Breast epithelium (tissue), 4 donors: ENCODE measurements around the gene CWC27. TPM values are rescaled to one million over a fixed set of nuclear protein-coding genes. Genes with fewer than 3 reads are reported as not detected.
"Not testable (repeated sequence)": the region's sequence is repeated elsewhere in the genome, so short reads cannot be mapped to it uniquely, and the experiment has no call there.

Source experiments
- DNase-seq, 2 donors: peaks; one replicate each; pipeline ENCODE4 v3.0.0-alpha.2; 2019; ENCODE audit warnings: low spot score in 2 of 2
- H3K27ac ChIP-seq, 2 donors: fragments of 200-600 bp; sonication (generic) in 1 of 2; one replicate each; pipeline ENCODE4 v1.5.1; 2016 to 2019; ENCODE audit warnings: mild to moderate bottlenecking in 1 of 2
- H3K27me3 ChIP-seq, 2 donors: fragments of 200-600 bp; sonication (generic) in 1 of 2; one replicate each; pipeline versions ENCODE4 v1.5.1 to v1.6.0; 2017 to 2019; ENCODE audit warnings: control low read depth in 1 of 2, mild to moderate bottlenecking in 1 of 2
- H3K36me3 ChIP-seq: fragments of 200-600 bp; one replicate; pipeline ENCODE4 v1.5.1; 2019
- H3K4me1 ChIP-seq, 2 donors: fragments of 200-600 bp; sonication (generic); one replicate each; pipeline ENCODE4 v1.5.1; 2016 to 2019; ENCODE audit warnings: control low read depth in 1 of 2
- H3K4me3 ChIP-seq, 3 donors: fragments of 200-600 bp; sonication (generic); 1 replicate in 2 of 3; 2 replicates in 1 of 3; pipeline ENCODE4 v1.5.1; 2016 to 2019; ENCODE audit warnings: mild to moderate bottlenecking in 3 of 3, moderate library complexity in 2 of 3
- H3K9me3 ChIP-seq, 2 donors: fragments of 200-600 bp; sonication (generic) in 1 of 2; one replicate each; pipeline ENCODE4 v1.5.1; 2016 to 2019; ENCODE audit warnings: control low read depth in 1 of 2
- POLR2A ChIP-seq: fragments of 450-650 bp; IDR thresholded peaks from one replicate; pipeline ENCODE4 v1.6.1; 2016; ENCODE audit warnings: antibody characterized with exemption, mild to moderate bottlenecking, moderate library complexity
- POLR2AphosphoS5 ChIP-seq, 3 donors: sonication (generic); formaldehyde crosslinking; IDR thresholded peaks; one replicate each; pipeline ENCODE4 v1.6.1; 2017; ENCODE audit warnings: antibody characterized with exemption in 3 of 3
- intact Hi-C: fragments of 100-400 bp; cut with DNase I; formaldehyde crosslinking; loops from one replicate; pipeline ENCODE4 v1.15.1; 2023; ENCODE audit warnings: low total_unique reads
- total RNA-seq, 3 donors: library from RNA; depleted of rRNA; stranded (reverse); fragments of >200 nt; gene quantifications; one replicate each; pipeline ENCODE4 v1.1.0, GENCODE V29; 2016
- TF ChIP-seq, protein P1 (sequence below), 3 donors: fragments of 450-650 bp; IDR thresholded peaks; one replicate each; pipeline ENCODE4 v1.5.1; 2016 to 2017; ENCODE audit warnings: antibody characterized with exemption in 3 of 3, mild to moderate bottlenecking in 3 of 3, moderate library complexity in 3 of 3

Gene CWC27
- total RNA-seq, 3 donors from 2014 or later, result 10.6 to 19.9 (median 18.0) TPM

DNA sequence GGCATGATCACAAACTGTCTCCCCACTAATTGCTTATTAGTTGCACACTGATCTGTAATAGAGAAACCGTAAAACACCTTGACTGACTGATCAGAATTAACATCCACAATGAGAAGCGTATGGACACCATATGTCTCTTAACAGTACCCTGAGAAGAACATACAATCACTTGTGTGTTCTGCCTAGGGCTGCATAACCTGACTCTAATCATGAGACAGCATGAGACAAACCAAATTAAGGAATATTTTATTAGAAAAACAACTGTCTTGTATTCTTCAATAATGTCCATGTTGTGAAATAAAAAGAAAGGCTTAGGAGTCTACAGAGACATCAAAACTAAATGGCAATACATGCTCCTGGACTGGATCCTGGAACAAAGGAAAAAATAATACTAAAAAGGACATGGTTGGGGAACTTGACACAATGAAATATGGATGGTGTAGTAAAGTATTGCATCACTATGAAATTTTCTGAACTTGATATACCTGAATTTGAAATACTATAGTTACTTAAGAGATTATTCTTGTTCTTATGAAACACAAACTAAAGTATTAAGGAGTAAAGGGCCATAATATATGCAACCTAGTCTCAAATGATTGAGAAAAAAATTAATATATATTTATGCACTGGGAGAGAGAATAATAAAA, 162.1 kb downstream of the CWC27 start:
- intact Hi-C loops, result no loop called here
- no peaks in the 10 kb centered on the region for H3K27me3 ChIP-seq

DNA sequence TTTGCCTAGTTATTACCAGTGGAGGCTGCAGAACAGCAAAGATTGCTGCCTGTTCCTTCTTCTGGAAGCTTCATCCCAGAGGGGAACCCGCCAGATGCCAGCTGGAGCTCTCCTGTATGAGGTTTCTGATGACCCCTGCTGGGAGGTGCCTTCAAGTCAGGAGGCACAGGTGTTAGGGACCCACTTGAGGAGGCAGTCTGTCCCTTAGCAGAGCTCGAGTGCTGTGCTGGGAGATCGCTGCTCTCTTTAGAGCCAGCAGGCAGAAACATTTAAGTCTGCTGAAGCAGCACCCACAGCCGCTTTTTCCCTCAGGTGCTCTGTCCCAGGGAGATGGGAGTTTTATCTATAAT, 170.7 kb downstream of the CWC27 start:
- H3K27ac ChIP-seq, H3K4me3 ChIP-seq, DNase-seq, H3K36me3 ChIP-seq, H3K27me3 ChIP-seq, intact Hi-C loops, H3K4me1 ChIP-seq: not testable (repeated sequence)
- H3K9me3 ChIP-seq, result peaks cover 0 to 12% of the 10 kb centered on the region in 2 donors

More for the DNA sequence above, 162.1 kb downstream of the CWC27 start:
- no peaks in the 10 kb centered on the region for H3K4me1 ChIP-seq
- no peaks in the 10 kb centered on the region for H3K36me3 ChIP-seq
- TF ChIP-seq, protein P1, sequence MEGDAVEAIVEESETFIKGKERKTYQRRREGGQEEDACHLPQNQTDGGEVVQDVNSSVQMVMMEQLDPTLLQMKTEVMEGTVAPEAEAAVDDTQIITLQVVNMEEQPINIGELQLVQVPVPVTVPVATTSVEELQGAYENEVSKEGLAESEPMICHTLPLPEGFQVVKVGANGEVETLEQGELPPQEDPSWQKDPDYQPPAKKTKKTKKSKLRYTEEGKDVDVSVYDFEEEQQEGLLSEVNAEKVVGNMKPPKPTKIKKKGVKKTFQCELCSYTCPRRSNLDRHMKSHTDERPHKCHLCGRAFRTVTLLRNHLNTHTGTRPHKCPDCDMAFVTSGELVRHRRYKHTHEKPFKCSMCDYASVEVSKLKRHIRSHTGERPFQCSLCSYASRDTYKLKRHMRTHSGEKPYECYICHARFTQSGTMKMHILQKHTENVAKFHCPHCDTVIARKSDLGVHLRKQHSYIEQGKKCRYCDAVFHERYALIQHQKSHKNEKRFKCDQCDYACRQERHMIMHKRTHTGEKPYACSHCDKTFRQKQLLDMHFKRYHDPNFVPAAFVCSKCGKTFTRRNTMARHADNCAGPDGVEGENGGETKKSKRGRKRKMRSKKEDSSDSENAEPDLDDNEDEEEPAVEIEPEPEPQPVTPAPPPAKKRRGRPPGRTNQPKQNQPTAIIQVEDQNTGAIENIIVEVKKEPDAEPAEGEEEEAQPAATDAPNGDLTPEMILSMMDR (IDR thresholded peaks at IDR 0.05), result no peak
- TF ChIP-seq POLR2A (no peak), POLR2AphosphoS5 (IDR thresholded peaks at IDR 0.05) (no peak)
- H3K9me3 ChIP-seq, result peaks cover 0 to under 1% of the 10 kb centered on the region in 2 donors
- H3K27ac ChIP-seq, result no peak overlapping the region
- no peak for DNase-seq
- H3K4me3 ChIP-seq, result no peak overlapping the region

DNA sequence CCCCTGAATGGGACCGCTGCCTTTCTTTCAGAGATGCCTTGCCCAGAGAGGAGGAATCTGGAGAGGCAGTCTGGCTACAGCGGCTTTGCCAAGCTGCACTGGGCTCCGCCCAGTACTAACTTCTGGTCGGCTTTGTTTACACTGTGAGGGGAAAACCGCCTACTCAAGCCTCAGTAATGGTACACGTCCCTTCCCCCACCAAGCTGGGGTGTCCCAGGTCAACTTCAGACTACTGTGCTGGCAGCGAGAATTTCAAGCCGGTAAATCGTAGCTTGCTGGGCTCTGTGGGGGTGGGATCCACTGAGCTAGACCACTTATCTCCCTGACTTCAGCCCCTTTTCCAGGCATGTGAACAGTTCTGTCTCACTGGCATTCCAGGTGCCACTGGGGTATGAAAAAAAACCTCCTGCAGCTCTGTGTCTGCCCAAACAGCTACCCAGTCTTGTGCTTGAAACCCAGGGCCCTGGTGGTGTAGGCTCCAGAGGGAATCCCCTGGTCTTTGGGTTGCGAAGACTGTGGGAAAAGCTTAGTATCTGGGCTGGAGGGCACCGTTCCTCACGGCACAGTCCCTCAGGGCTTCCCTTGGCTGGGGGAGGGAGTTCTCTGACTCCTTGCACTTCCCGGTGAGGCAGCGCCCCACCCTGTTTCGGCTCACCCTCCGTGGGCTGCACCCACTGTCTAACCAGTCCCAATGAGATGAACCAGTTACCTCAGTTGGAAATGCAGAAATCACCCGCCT, 171.2 kb downstream of the CWC27 start:
- Histone ChIP-seq H3K36me3 (no peaks in the 10 kb centered on the region), H3K4me1 (no peaks in the 10 kb centered on the region), H3K27ac (no peak overlapping the region), H3K9me3 (peaks cover 0 to 12% of the 10 kb centered on the region in 2 donors), H3K4me3 (peak overlapping the region in 1 of 3 donors; percentile 17), H3K27me3 (no peaks in the 10 kb centered on the region)
- intact Hi-C loops, result no loop called here
- no peak for DNase-seq
- TF ChIP-seq POLR2A (no peak), POLR2AphosphoS5 (IDR thresholded peaks at IDR 0.05) (no peak)
- TF ChIP-seq, protein P1 (IDR thresholded peaks at IDR 0.05), result no peak

DNA sequence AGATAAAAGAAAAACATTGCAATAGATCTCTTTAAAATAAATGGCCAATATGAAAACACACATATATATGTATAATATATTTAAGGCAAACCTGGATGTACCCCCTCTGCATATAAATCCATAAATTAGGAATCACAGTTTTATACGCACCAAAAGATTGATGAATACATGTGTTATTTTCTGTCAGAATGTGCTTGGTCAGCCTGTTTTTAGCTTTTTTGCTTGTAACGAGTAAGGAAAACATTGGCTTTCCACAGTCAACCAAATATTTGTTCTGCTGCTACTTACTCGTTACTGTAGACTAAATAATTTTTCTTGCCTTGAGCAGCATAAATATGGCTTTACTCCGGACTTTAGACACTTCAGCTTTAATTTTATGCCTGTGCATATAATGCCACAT, 173.7 kb downstream of the CWC27 start:
- Histone ChIP-seq H3K27ac (no peak overlapping the region), H3K4me3 (no peak overlapping the region), H3K27me3 (no peaks in the 10 kb centered on the region), H3K36me3 (no peaks in the 10 kb centered on the region), H3K4me1 (no peaks in the 10 kb centered on the region), H3K9me3 (no peaks in the 10 kb centered on the region)
- TF ChIP-seq POLR2AphosphoS5 (IDR thresholded peaks at IDR 0.05) (no peak), POLR2A (no peak)
- TF ChIP-seq, protein P1 (IDR thresholded peaks at IDR 0.05), result no peak
- intact Hi-C loops, result no loop called here
- DNase-seq, result no peak

DNA sequence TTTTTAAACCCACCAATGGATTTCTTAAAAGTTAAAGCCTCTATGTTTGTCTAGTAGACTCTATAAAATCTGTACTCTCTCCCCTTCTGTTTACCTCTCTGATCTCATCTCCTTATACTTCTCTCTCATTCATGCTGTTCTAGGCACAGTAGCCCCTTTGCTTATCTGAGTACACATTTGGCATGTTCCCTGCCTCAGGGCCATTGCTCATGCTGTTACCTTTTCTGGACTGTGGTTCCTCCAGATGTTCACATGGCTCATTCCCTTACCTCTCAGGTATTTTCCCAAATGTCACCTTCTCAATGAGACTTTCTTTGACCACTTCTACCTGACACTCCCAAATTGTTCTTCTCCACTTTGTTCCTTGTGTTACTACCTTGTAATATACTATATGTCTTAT, 176.1 kb downstream of the CWC27 start:
- Histone ChIP-seq H3K4me1 (no peaks in the 10 kb centered on the region), H3K27ac (no peak overlapping the region), H3K36me3 (no peaks in the 10 kb centered on the region), H3K9me3 (no peaks in the 10 kb centered on the region), H3K27me3 (no peaks in the 10 kb centered on the region), H3K4me3 (no peak overlapping the region)
- DNase-seq, result no peak
- TF ChIP-seq POLR2AphosphoS5 (IDR thresholded peaks at IDR 0.05), result no peak
- no peak for TF ChIP-seq POLR2A
- TF ChIP-seq, protein P1 (IDR thresholded peaks at IDR 0.05), result no peak
- intact Hi-C loops, result no loop called here
